HG03045 (cell line): ENCODE data around the gene ULK4.

Source experiments
- ATAC-seq: cut with Tn5 transposase; IDR thresholded peaks from one replicate; pipeline ENCODE4 v1.9.1; 2021; ENCODE audit warnings: mild to moderate bottlenecking, moderate library complexity; ENCODE audit not compliant: unreplicated experiment

ULK4 gene

GRCh38 chr3:41519746-41520145 lies 442.2 kb downstream of the ULK4 start:
- no peak for ATAC-seq

GRCh38 chr3:41518626-41519025 lies 443.3 kb downstream of the ULK4 start:
- no peak for ATAC-seq

- no peak for ATAC-seq
Measured at GRCh38 chr3:41508063-41508696, 453.7 kb downstream of the ULK4 start.

GRCh38 chr3:41507336-41508062 lies 454.4 kb downstream of the ULK4 start:
- ATAC-seq, result no peak

GRCh38 chr3:41503998-41504623 lies 457.8 kb downstream of the ULK4 start:
- ATAC-seq, result no peak

- no peak for ATAC-seq
Measured at GRCh38 chr3:41502481-41502880, 459.4 kb downstream of the ULK4 start.

GRCh38 chr3:41502023-41502422 lies 459.9 kb downstream of the ULK4 start:
- ATAC-seq, result no peak

- ATAC-seq, result no peak
Measured at GRCh38 chr3:41498847-41499246, 463.1 kb downstream of the ULK4 start.

GRCh38 chr3:41490360-41490759 lies 471.5 kb downstream of the ULK4 start:
- no peak for ATAC-seq

GRCh38 chr3:41489231-41489630 lies 472.7 kb downstream of the ULK4 start:
- ATAC-seq, result no peak

GRCh38 chr3:41488501-41488900 lies 473.4 kb downstream of the ULK4 start:
- no peak for ATAC-seq

GRCh38 chr3:41485484-41485883 lies 476.4 kb downstream of the ULK4 start:
- ATAC-seq, result no peak

- ATAC-seq, result no peak
Measured at GRCh38 chr3:41482134-41482533, 479.8 kb downstream of the ULK4 start.

GRCh38 chr3:41478278-41478677 lies 483.6 kb downstream of the ULK4 start:
- no peak for ATAC-seq

- no peak for ATAC-seq
Measured at GRCh38 chr3:41477399-41478014, 484.4 kb downstream of the ULK4 start.

- no peak for ATAC-seq
Measured at GRCh38 chr3:41469083-41469482, 492.8 kb downstream of the ULK4 start.

- ATAC-seq, result no peak
Measured at GRCh38 chr3:41467481-41467880, 494.4 kb downstream of the ULK4 start.

GRCh38 chr3:41464858-41465257 lies 497.0 kb downstream of the ULK4 start:
- no peak for ATAC-seq

- ATAC-seq, result no peak
Measured at GRCh38 chr3:41464401-41464800, 497.5 kb downstream of the ULK4 start.

- ATAC-seq, result no peak
Measured at GRCh38 chr3:41462103-41462691, 499.7 kb downstream of the ULK4 start.

- ATAC-seq, result no peak
Measured at GRCh38 chr3:41460736-41461135, 501.2 kb downstream of the ULK4 start.
